Lung (tissue), 12 donors: ENCODE measurements around the gene CIT. TPM values are rescaled to one million over a fixed set of nuclear protein-coding genes. Genes with fewer than 3 reads are reported as not detected.

Experiments used
- ATAC-seq: fragments of 200-7000 bp; cut with Tn5 transposase; one replicate; pipeline ENCODE4 v1.9.1; 2020; ENCODE audit warnings: moderate number of reproducible peaks; ENCODE audit not compliant: insufficient read depth, low FRiP score
- DNase-seq, 3 donors: peaks; one replicate each; pipeline ENCODE4 v3.0.0-alpha.2; 2013 to 2017
- H3K27ac ChIP-seq, 2 donors: one replicate each; pipeline ENCODE4 v1.5.1; 2013; ENCODE audit warnings: mild to moderate bottlenecking in 2 of 2, moderate library complexity in 2 of 2, control low read depth in 1 of 2, inconsistent platforms in 1 of 2, low read depth in 1 of 2, low read length in 1 of 2
- H3K27me3 ChIP-seq, 3 donors: one replicate each; pipeline ENCODE4 v1.5.1; 2013; ENCODE audit warnings: low read length in 2 of 3; ENCODE audit not compliant: control insufficient read depth in 3 of 3, insufficient read depth in 3 of 3
- H3K36me3 ChIP-seq, 4 donors: one replicate each; pipeline ENCODE4 v1.5.1; 2013; ENCODE audit warnings: low read length in 4 of 4, mild to moderate bottlenecking in 1 of 4, moderate library complexity in 1 of 4; ENCODE audit not compliant: control insufficient read depth in 4 of 4, insufficient read depth in 4 of 4
- H3K4me1 ChIP-seq, 5 donors: one replicate each; pipeline ENCODE4 v1.5.1; 2013; ENCODE audit warnings: low read length in 5 of 5, mild to moderate bottlenecking in 2 of 5, moderate library complexity in 1 of 5; ENCODE audit not compliant: control insufficient read depth in 5 of 5, insufficient read depth in 5 of 5
- H3K4me3 ChIP-seq: one replicate; pipeline ENCODE4 v1.5.1; 2013; ENCODE audit warnings: mild to moderate bottlenecking, control low read depth, moderate library complexity
- H3K9ac ChIP-seq, 2 donors: one replicate each; pipeline ENCODE4 v1.5.1; 2013; ENCODE audit warnings: low read length in 2 of 2, control low read depth in 1 of 2; ENCODE audit not compliant: insufficient read depth in 1 of 2
- H3K9me3 ChIP-seq, 4 donors: one replicate each; pipeline ENCODE4 v1.5.1; 2013; ENCODE audit warnings: low read length in 3 of 4, mild to moderate bottlenecking in 1 of 4, moderate library complexity in 1 of 4; ENCODE audit not compliant: control insufficient read depth in 4 of 4, insufficient read depth in 3 of 4
- CTCF ChIP-seq: IDR thresholded peaks from 2 replicates; pipeline ENCODE4 v1.5.1; 2012; ENCODE audit warnings: mild to moderate bottlenecking; ENCODE audit errors: control extremely low read depth, extremely low read depth
- WGBS, 2 donors: extraction: QIAGEN DNeasy Blood & Tissue Kit; methylation state at CpG; one replicate each; pipeline ENCODE4 v1.1.7; 2013; 5-methylcytosine and 5-hydroxymethylcytosine counted together
- polyA plus RNA-seq, 2 donors: library from polyadenylated mRNA; stranded (reverse); fragments of 200-250 nt; gene quantifications; one replicate each; pipeline ENCODE4 v1.2.1, GENCODE V29; 2013
- total RNA-seq, 2 donors: library from RNA; depleted of rRNA in 1 of 2; stranded (reverse); fragments of >200 nt in 1 of 2; gene quantifications; one replicate each; pipeline ENCODE4 v1.2.1, GENCODE V29; 2014 to 2021
- donor health status: control.
- donor health status: control.
- donor health status: Bipolar disorder and iron deficiency.
- donor health status: healthy.
- donor health status: DM: yes; HTN: yes; CAD: no.

Gene CIT
- total and polyA plus RNA-seq, 4 donors = 5.0 to 29.3 (median 14.9) TPM

GRCh38 chr12:119679081-119679480 lies 198.0 kb downstream of the CIT start:
- Histone ChIP-seq H3K4me3 (no peak overlapping the region), H3K9me3 (no peaks in the 10 kb centered on the region), H3K27me3 (no peaks in the 10 kb centered on the region), H3K9ac (no peak overlapping the region), H3K4me1 (peaks cover 0 to 6% (median 1%) of the 10 kb centered on the region in 5 donors), H3K27ac (no peak overlapping the region), H3K36me3 (peaks cover 40 to 57% (median 52%) of the 10 kb centered on the region in 4 donors)
- ATAC-seq (no peak), DNase-seq (peak in 1 of 3 donors; percentile 36)
- TF ChIP-seq CTCF = no peak
- WGBS, 2 donors = 80 to 94% methylated on average over 5 of the region's 5 CpGs

GRCh38 chr12:119678459-119678858 lies 198.7 kb downstream of the CIT start:
- 90 to 92% methylated on average over 7 of the region's 7 CpGs for WGBS, 2 donors
- Histone ChIP-seq H3K9me3 (no peaks in the 10 kb centered on the region), H3K36me3 (peaks cover 45 to 60% (median 53%) of the 10 kb centered on the region in 4 donors), H3K27ac (no peak overlapping the region), H3K4me3 (no peak overlapping the region), H3K27me3 (no peaks in the 10 kb centered on the region), H3K9ac (no peak overlapping the region), H3K4me1 (peaks cover 0 to 7% (median 0%) of the 10 kb centered on the region in 5 donors)
- no peak for DNase-seq
- no peak for TF ChIP-seq CTCF
- no peak for ATAC-seq

GRCh38 chr12:119676573-119676972 lies 200.5 kb downstream of the CIT start:
- 93 to 94% methylated on average over 13 of the region's 13 CpGs for WGBS, 2 donors
- no peak for DNase-seq
- Histone ChIP-seq H3K27me3 (no peaks in the 10 kb centered on the region), H3K9ac (no peak overlapping the region), H3K4me3 (no peak overlapping the region), H3K36me3 (peaks cover 42 to 69% (median 57%) of the 10 kb centered on the region in 4 donors), H3K9me3 (no peaks in the 10 kb centered on the region), H3K4me1 (peaks cover 0 to 10% (median 5%) of the 10 kb centered on the region in 5 donors), H3K27ac (no peak overlapping the region)
- no peak for TF ChIP-seq CTCF
- ATAC-seq = no peak

GRCh38 chr12:119676022-119676421 lies 201.1 kb downstream of the CIT start:
- H3K9ac ChIP-seq = no peak overlapping the region
- no peak for TF ChIP-seq CTCF
- H3K27ac ChIP-seq = no peak overlapping the region

More at GRCh38 chr12:119676022-119676421, 201.1 kb downstream of the CIT start:
- Histone ChIP-seq H3K9me3 (no peaks in the 10 kb centered on the region), H3K4me3 (no peak overlapping the region), H3K27me3 (no peaks in the 10 kb centered on the region), H3K36me3 (peaks cover 39 to 66% (median 55%) of the 10 kb centered on the region in 4 donors), H3K4me1 (peaks cover 0 to 12% (median 5%) of the 10 kb centered on the region in 5 donors)
- DNase-seq (no peak), ATAC-seq (no peak)
- whole genome bisulfite sequencing, 2 donors = 72 to 84% methylated on average over 9 of the region's 9 CpGs
